Measurements from ENCODE around the gene TOMM6.

Gene TOMM6

DNA sequence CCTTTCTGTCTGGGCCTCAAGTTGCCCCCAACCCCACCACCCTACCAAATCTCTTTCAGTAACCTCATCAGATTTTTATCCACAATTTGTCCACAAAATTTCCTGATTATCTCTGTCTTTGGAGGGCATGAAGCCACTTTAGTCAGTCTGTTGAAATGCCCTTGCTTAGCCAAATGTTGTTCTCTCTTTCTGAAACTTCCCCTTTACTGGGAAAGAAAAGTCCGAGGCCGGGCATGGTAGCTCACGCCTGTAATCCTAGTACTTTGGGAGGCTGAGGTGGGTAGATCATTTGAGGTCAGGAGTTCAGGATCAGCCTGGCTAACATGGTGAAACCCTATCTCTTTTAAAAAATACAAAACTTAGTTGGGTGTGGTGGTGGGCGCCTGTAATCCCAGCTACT lies 33.8 kb downstream of the TOMM6 start:
- no peaks in the 10 kb centered on the region for H3K27me3 ChIP-seq (ENCODE audit: control insufficient read depth, insufficient read depth, low read length)
- no peak overlapping the region for H3K4me3 ChIP-seq (ENCODE audit: low read length)
- H3K36me3 ChIP-seq (ENCODE audit: control insufficient read depth, insufficient read depth, low read length), result no peaks in the 10 kb centered on the region
- no peaks in the 10 kb centered on the region for H3K9me3 ChIP-seq (ENCODE audit: control insufficient read depth, low read length)
- peaks cover 21% of the 10 kb centered on the region for H3K4me1 ChIP-seq (ENCODE audit: control insufficient read depth, insufficient read depth, low read length)
- no peak overlapping the region for H3K9ac ChIP-seq (ENCODE audit: low read length)

DNA sequence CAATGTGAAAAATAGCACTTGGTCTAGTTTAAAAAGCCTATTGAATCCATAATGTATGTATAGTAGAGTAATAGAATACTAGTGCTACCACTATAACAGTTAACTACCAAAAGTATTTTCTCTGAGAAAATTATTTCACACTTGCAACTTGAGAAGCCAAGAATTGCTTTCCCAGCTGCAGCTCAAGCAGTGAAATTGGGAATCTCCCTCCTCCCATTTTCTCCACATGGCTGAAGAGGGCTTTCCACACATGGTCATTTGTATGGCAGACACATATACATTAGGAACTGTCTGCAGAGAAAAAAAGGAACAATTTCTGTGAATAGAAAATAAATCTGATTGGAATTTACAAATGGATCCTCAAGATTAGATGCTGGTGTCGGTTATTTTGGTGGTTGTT lies 34.5 kb downstream of the TOMM6 start:
- Histone ChIP-seq H3K4me3 (ENCODE audit: low read length) (no peak overlapping the region), H3K27me3 (ENCODE audit: control insufficient read depth, insufficient read depth, low read length) (no peaks in the 10 kb centered on the region), H3K4me1 (ENCODE audit: control insufficient read depth, insufficient read depth, low read length) (peaks cover 21% of the 10 kb centered on the region), H3K36me3 (ENCODE audit: control insufficient read depth, insufficient read depth, low read length) (no peaks in the 10 kb centered on the region), H3K9me3 (ENCODE audit: control insufficient read depth, low read length) (no peaks in the 10 kb centered on the region), H3K9ac (ENCODE audit: low read length) (no peak overlapping the region)

DNA sequence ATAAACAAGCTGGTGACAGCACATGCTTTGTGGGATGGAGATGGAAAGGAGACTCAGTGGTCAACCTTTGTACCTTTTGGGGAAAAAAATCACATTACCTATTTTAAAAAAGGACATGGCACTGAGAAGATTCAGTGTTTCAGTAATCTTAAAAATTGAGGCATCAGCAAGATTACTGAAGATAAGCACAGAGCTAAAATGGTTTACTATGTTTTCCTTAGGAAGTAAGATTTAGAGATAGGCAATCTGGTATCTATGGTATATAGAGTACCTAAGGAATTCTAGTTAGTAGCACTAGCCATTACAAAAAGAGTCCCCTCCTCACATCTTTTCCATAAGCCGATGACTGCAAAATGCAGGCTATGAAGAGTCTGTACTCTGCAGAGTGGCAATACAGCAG lies 35.7 kb downstream of the TOMM6 start:
- no peak overlapping the region for H3K4me3 ChIP-seq (ENCODE audit: low read length)
- H3K9ac ChIP-seq (ENCODE audit: low read length), result no peak overlapping the region
- H3K27me3 ChIP-seq (ENCODE audit: control insufficient read depth, insufficient read depth, low read length), result no peaks in the 10 kb centered on the region
- no peaks in the 10 kb centered on the region for H3K9me3 ChIP-seq (ENCODE audit: control insufficient read depth, low read length)
- no peaks in the 10 kb centered on the region for H3K36me3 ChIP-seq (ENCODE audit: control insufficient read depth, insufficient read depth, low read length)
- H3K4me1 ChIP-seq (ENCODE audit: control insufficient read depth, insufficient read depth, low read length), result peaks cover 21% of the 10 kb centered on the region

DNA sequence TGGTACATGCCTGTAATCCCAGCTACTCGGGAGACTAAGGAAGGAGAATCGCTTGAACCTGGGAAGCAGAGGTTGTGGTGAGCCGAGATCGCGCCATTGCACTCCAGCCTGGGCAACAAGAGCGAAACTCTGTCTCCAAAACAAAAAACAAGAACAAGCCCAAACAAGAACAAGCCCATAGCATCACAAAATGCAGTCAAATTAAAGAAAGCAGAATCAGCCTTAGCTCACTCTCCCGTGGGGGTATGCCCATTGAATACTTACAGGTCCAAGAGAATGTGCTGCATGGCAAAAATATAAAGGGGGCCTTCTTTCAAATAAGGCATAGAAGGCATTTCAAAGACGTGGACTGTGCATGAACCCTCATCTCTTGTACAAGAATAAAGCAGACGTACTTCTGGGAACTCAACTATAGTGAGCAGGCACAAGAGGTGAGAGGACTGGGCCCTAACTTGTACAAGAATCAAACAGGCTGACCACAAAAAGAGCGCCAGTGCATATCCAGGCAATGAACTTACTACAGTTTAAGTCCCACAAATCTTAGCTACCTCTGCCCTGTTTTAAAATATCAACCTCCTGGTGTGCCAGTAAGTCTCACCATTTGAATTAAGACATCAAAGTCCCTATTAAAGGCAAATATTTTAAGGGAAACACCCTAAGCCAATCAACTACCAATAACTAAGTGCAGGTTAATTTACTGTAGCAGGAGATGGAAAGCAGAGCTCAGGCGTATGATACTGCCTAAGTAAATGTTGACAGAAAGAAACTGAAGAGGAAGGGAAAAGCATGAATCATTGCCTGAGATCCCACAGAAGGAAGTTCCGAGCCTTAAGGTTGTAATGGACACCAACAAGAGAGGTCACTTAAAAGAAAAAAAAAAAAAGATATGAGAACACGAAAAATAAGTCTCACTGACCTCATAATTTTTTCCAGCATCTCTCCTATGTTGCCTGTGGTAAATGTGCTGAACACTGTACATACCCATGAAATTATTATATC lies 37.4 kb downstream of the TOMM6 start:
- Histone ChIP-seq H3K9ac (ENCODE audit: low read length) (peak overlapping the region; percentile 5), H3K4me3 (ENCODE audit: low read length) (no peak overlapping the region), H3K9me3 (ENCODE audit: control insufficient read depth, low read length) (no peaks in the 10 kb centered on the region), H3K27me3 (ENCODE audit: control insufficient read depth, insufficient read depth, low read length) (no peaks in the 10 kb centered on the region), H3K4me1 (ENCODE audit: control insufficient read depth, insufficient read depth, low read length) (peaks cover 21% of the 10 kb centered on the region), H3K36me3 (ENCODE audit: control insufficient read depth, insufficient read depth, low read length) (no peaks in the 10 kb centered on the region)

- H3K36me3 ChIP-seq (ENCODE audit: control insufficient read depth, insufficient read depth, low read length), result no peaks in the 10 kb centered on the region
- H3K9ac ChIP-seq (ENCODE audit: low read length), result no peak overlapping the region
- no peaks in the 10 kb centered on the region for H3K9me3 ChIP-seq (ENCODE audit: control insufficient read depth, low read length)
- no peak overlapping the region for H3K4me3 ChIP-seq (ENCODE audit: low read length)
- H3K4me1 ChIP-seq (ENCODE audit: control insufficient read depth, insufficient read depth, low read length), result peaks cover 21% of the 10 kb centered on the region
- no peaks in the 10 kb centered on the region for H3K27me3 ChIP-seq (ENCODE audit: control insufficient read depth, insufficient read depth, low read length)
Measured at GRCh38 chr6:41826343-41827022, 39.0 kb downstream of the TOMM6 start.

DNA sequence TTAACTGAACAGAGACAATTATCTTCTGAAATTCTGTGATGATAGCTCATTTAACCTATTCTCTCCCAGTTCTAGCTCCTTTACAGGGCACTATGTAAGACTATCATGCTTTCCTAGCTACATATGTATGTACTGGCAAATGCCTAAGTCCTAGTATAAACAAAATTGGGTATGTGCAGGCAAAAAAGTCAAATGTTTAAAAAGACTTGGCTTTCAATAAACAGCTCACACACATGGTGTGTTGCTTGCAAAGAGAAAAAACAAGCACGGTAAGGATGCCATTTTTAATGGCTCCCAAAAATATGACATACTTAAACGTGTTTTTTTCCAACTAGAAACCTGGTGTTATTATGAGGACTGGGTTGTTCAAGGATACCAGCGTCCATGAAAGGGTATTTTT lies 44.8 kb downstream of the TOMM6 start:
- no peaks in the 10 kb centered on the region for H3K4me1 ChIP-seq (ENCODE audit: control insufficient read depth, insufficient read depth, low read length)
- H3K9ac ChIP-seq (ENCODE audit: low read length), result no peak overlapping the region
- H3K9me3 ChIP-seq (ENCODE audit: control insufficient read depth, low read length), result no peaks in the 10 kb centered on the region
- H3K27me3 ChIP-seq (ENCODE audit: control insufficient read depth, insufficient read depth, low read length), result no peaks in the 10 kb centered on the region
- no peak overlapping the region for H3K4me3 ChIP-seq (ENCODE audit: low read length)
- no peaks in the 10 kb centered on the region for H3K36me3 ChIP-seq (ENCODE audit: control insufficient read depth, insufficient read depth, low read length)

DNA sequence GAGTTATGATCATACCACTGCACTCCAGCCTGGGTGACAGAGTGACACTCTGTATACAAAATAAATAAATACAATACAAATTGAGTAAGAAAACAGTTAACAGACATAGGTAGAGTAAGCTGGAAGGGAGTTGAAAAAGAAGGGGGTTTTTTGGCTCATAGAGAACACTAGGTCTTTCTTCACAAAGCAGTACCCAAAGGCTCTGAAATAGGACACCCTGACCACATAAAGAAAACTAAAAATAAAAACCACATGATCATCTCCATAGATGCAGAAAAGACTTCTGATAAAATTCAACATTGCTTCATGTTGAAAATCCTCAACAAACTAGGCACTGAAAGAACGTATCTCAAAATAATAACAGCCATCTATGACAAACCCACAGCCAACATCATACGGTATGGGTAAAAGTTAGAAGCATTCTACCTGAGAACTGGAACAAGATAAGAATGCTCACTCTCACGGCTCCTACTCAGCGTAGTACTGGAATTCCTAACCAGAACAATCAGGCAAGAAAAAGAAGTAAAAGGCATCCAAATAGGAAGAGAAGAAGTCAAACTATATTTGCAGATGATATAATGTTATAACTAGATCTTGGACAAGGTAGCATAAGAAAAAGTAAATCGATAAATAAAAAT lies 48.6 kb downstream of the TOMM6 start:
- Histone ChIP-seq H3K4me1 (ENCODE audit: control insufficient read depth, insufficient read depth, low read length) (no peaks in the 10 kb centered on the region), H3K36me3 (ENCODE audit: control insufficient read depth, insufficient read depth, low read length) (no peaks in the 10 kb centered on the region), H3K9me3 (ENCODE audit: control insufficient read depth, low read length) (no peaks in the 10 kb centered on the region), H3K4me3 (ENCODE audit: low read length) (no peak overlapping the region), H3K27me3 (ENCODE audit: control insufficient read depth, insufficient read depth, low read length) (no peaks in the 10 kb centered on the region), H3K9ac (ENCODE audit: low read length) (no peak overlapping the region)

DNA sequence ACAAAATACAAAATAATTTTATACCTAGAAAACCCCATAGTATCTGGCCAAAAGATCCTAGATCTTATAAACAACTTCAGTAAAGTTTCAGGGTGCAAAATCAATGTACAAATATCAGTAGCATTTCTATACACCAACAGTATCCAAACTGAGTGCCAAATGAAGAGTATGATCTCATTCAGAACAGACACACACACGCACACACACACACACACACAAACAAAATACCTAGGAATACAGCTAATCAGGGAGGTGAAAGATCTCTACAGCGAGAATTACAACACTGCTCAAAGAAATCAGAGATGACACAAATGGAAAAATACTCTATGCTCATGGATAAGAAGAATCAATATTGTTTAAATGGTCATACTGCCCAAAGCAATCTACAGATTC lies 49.2 kb downstream of the TOMM6 start:
- H3K36me3 ChIP-seq (ENCODE audit: control insufficient read depth, insufficient read depth, low read length), result no peaks in the 10 kb centered on the region

More for the DNA sequence above, 49.2 kb downstream of the TOMM6 start:
- Histone ChIP-seq H3K9me3 (ENCODE audit: control insufficient read depth, low read length) (no peaks in the 10 kb centered on the region), H3K9ac (ENCODE audit: low read length) (no peak overlapping the region), H3K4me3 (ENCODE audit: low read length) (no peak overlapping the region), H3K27me3 (ENCODE audit: control insufficient read depth, insufficient read depth, low read length) (no peaks in the 10 kb centered on the region), H3K4me1 (ENCODE audit: control insufficient read depth, insufficient read depth, low read length) (no peaks in the 10 kb centered on the region)
